GM23338 (cell line): ENCODE results near the gene PHACTR1. TPM values are rescaled to one million over a fixed set of nuclear protein-coding genes. Genes with fewer than 3 reads are reported as not detected.

Experiments used
- ATAC-seq: fragments of 200-7000 bp; cut with Tn5 transposase; 3 replicates; pipeline ENCODE4 v1.9.1; 2020
- DNase-seq: peaks from one replicate; pipeline ENCODE4 v3.0.0-alpha.2; 2015; ENCODE audit warnings: low spot score
- H2AFZ ChIP-seq: fragments of 200-600 bp; sonication (generic); 2 replicates; pipeline ENCODE4 v1.8.0; 2016; ENCODE audit warnings: antibody characterized with exemption, mild to moderate bottlenecking, moderate library complexity
- H3F3A ChIP-seq: fragments of 200-600 bp; sonication (generic); replicated peaks from 2 replicates; pipeline ENCODE4 v1.8.0; 2017; ENCODE audit warnings: antibody characterized with exemption, mixed run types, low read depth
- H3K27ac ChIP-seq: fragments of 200-600 bp; sonication (generic); 2 replicates; pipeline ENCODE4 v1.6.1; 2016; ENCODE audit warnings: low read depth
- H3K27me3 ChIP-seq: fragments of 200-600 bp; sonication (generic); 2 replicates; pipeline ENCODE4 v1.8.0; 2016; ENCODE audit warnings: mild to moderate bottlenecking, mixed run types, moderate library complexity; ENCODE audit not compliant: insufficient read depth
- H3K36me3 ChIP-seq: fragments of 200-600 bp; sonication (generic); 2 replicates; pipeline ENCODE4 v1.8.0; 2016; ENCODE audit warnings: mild to moderate bottlenecking; ENCODE audit not compliant: insufficient read depth
- H3K4me1 ChIP-seq: fragments of 200-600 bp; sonication (generic); 2 replicates; pipeline ENCODE4 v1.8.0; 2016; ENCODE audit warnings: mild to moderate bottlenecking, moderate library complexity; ENCODE audit not compliant: insufficient read depth
- H3K4me2 ChIP-seq: fragments of 200-600 bp; sonication (generic); 2 replicates; pipeline ENCODE4 v1.7.1; 2017; ENCODE audit warnings: mixed run types
- H3K4me3 ChIP-seq: fragments of 200-600 bp; sonication (generic); 2 replicates; pipeline ENCODE4 v1.6.1; 2016; ENCODE audit warnings: mixed run types
- H3K79me2 ChIP-seq: fragments of 200-600 bp; sonication (generic); replicated peaks from 2 replicates; pipeline ENCODE4 v1.8.0; 2017; ENCODE audit warnings: mild to moderate bottlenecking; ENCODE audit not compliant: insufficient read depth
- H3K9me2 ChIP-seq: fragments of 200-600 bp; sonication (generic); 2 replicates; pipeline ENCODE4 v1.8.0; 2017; ENCODE audit not compliant: insufficient read depth
- H4K20me1 ChIP-seq: fragments of 200-600 bp; sonication (generic); replicated peaks from 2 replicates; pipeline ENCODE4 v1.8.0; 2017; ENCODE audit warnings: mild to moderate bottlenecking; ENCODE audit not compliant: insufficient read depth
- H3K27ac Mint-ChIP-seq: 2 replicates; pipeline ENCODE4 v1.8.0; 2020; ENCODE audit warnings: inconsistent platforms, mild to moderate bottlenecking, moderate library complexity, mixed read lengths
- H3K27me3 Mint-ChIP-seq: 3 replicates; pipeline ENCODE4 v1.8.0; 2022; ENCODE audit warnings: low read depth, mild to moderate bottlenecking, moderate library complexity, mixed read lengths, inconsistent platforms; ENCODE audit not compliant: insufficient read depth, poor library complexity
- H3K36me3 Mint-ChIP-seq: 3 replicates; pipeline ENCODE4 v1.8.0; 2021; ENCODE audit warnings: low read depth, mild to moderate bottlenecking, inconsistent platforms, moderate library complexity, mixed read lengths
- H3K4me1 Mint-ChIP-seq: 3 replicates; pipeline ENCODE4 v1.8.0; 2020; ENCODE audit warnings: mild to moderate bottlenecking, inconsistent platforms, mixed read lengths
- H3K4me3 Mint-ChIP-seq: 3 replicates; pipeline ENCODE4 v1.8.0; 2021; ENCODE audit warnings: moderate library complexity, mild to moderate bottlenecking, inconsistent platforms, mixed read lengths
- H3K9me3 Mint-ChIP-seq: 3 replicates; pipeline ENCODE4 v1.8.0; 2020; ENCODE audit warnings: moderate library complexity, mild to moderate bottlenecking, inconsistent platforms, mixed read lengths
- CREB1 ChIP-seq: fragments of 250-450 bp; sonication (Bioruptor Pico); IDR thresholded peaks from 2 replicates; pipeline ENCODE4 v1.5.0; 2020; ENCODE audit warnings: low read depth, mild to moderate bottlenecking, moderate library complexity
- CTCF ChIP-seq, 2 experiments: fragments of 200-600 bp in 1 of 2; sonication (generic) in 1 of 2; conservative IDR thresholded peaks; 2 replicates each; pipeline versions ENCODE4 v1.5.1 to v1.6.1; 2016 to 2017; ENCODE audit warnings: antibody characterized with exemption in 2 of 2, low read depth in 2 of 2, mild to moderate bottlenecking in 2 of 2, moderate library complexity in 1 of 2
- EZH2 ChIP-seq: fragments of 200-600 bp; sonication (generic); IDR thresholded peaks from one replicate; pipeline ENCODE4 v1.8.0; 2017; ENCODE audit warnings: antibody characterized with exemption, mild to moderate bottlenecking, low read depth; ENCODE audit not compliant: unreplicated experiment
- EZH2phosphoT487 ChIP-seq: fragments of 200-600 bp; sonication (generic); IDR thresholded peaks from one replicate; pipeline ENCODE4 v1.8.1; 2018; ENCODE audit warnings: antibody characterized with exemption; ENCODE audit not compliant: unreplicated experiment
- JUNB ChIP-seq: IDR thresholded peaks from one replicate; pipeline ENCODE4 v1.6.1; 2016; ENCODE audit warnings: antibody characterized with exemption; ENCODE audit not compliant: unreplicated experiment
- NANOG ChIP-seq: IDR thresholded peaks from 2 replicates; pipeline ENCODE4 v1.6.1; 2016; ENCODE audit warnings: antibody characterized with exemption, borderline replicate concordance
- STAT1 ChIP-seq: IDR thresholded peaks from one replicate; pipeline ENCODE4 v1.6.1; 2016; ENCODE audit warnings: antibody characterized with exemption; ENCODE audit not compliant: unreplicated experiment
- ZNF114 ChIP-seq: fragments of 250-450 bp; sonication (Bioruptor Pico); IDR thresholded peaks from 2 replicates; pipeline ENCODE4 v1.5.0; 2020; ENCODE audit warnings: mild to moderate bottlenecking, moderate library complexity
- ZNF331 ChIP-seq: fragments of 250-450 bp; sonication (Bioruptor Pico); IDR thresholded peaks from 2 replicates; pipeline ENCODE4 v1.5.0; 2020; ENCODE audit warnings: low read depth, mild to moderate bottlenecking, moderate library complexity
- ZNF462 ChIP-seq: fragments of 250-450 bp; sonication (Bioruptor Pico); IDR thresholded peaks from 2 replicates; pipeline ENCODE4 v1.5.0; 2020; ENCODE audit warnings: mild to moderate bottlenecking, moderate library complexity
- polyA plus RNA-seq: library from polyadenylated mRNA; unstranded; fragments of >200 nt; fragmentation: Nextera tagmentation; extraction: Ambion mirVana; gene quantifications from 2 replicates; pipeline ENCODE4 v1.2.1, GENCODE V29; 2016
- total RNA-seq: library from RNA; depleted of rRNA; stranded (reverse); fragments of >200 nt; shearing (Covaris generic); gene quantifications from 2 replicates; pipeline ENCODE4 v1.2.3, GENCODE V29; 2014
- TF ChIP-seq, protein P1 (sequence below): IDR thresholded peaks from 2 replicates; pipeline ENCODE4 v1.6.1; 2016; ENCODE audit warnings: antibody characterized with exemption

Gene PHACTR1
- total and polyA plus RNA-seq, 2 experiments from 2014 or later, result 5.9 to 19.3 TPM

- DNase-seq (no peak), ATAC-seq (no peak)
- Histone ChIP-seq H2AFZ (no peak overlapping the region), H3K27me3 (no peaks in the 10 kb centered on the region), H3K27ac (no peak overlapping the region), H3K79me2 (no peaks in the 10 kb centered on the region), H3K36me3 (no peaks in the 10 kb centered on the region), H3K9me2 (no peaks in the 10 kb centered on the region), H3F3A (no peaks in the 10 kb centered on the region), H3K4me3 (no peak overlapping the region), H4K20me1 (no peaks in the 10 kb centered on the region), H3K4me2 (no peak overlapping the region), H3K4me1 (no peaks in the 10 kb centered on the region)
- H3K4me3 Mint-ChIP-seq, result no peak overlapping the region
- H3K9me3 Mint-ChIP-seq, result no peaks in the 10 kb centered on the region
- no peaks in the 10 kb centered on the region for H3K36me3 Mint-ChIP-seq
- H3K27me3 Mint-ChIP-seq, result no peaks in the 10 kb centered on the region
- peaks cover 14% of the 10 kb centered on the region for H3K4me1 Mint-ChIP-seq
- TF ChIP-seq CTCF (conservative IDR thresholded peaks at IDR 0.05; ENCODE audit: low read depth in 2 of 2), result no peak
- no peak for TF ChIP-seq EZH2phosphoT487
- no peak for TF ChIP-seq CREB1 (CRISPR knock-in tag)
- no peak for TF ChIP-seq JUNB
- TF ChIP-seq NANOG, result no peak
- no peak for TF ChIP-seq EZH2
- no peak for TF ChIP-seq ZNF331 (CRISPR knock-in tag)
- TF ChIP-seq, protein P1, sequence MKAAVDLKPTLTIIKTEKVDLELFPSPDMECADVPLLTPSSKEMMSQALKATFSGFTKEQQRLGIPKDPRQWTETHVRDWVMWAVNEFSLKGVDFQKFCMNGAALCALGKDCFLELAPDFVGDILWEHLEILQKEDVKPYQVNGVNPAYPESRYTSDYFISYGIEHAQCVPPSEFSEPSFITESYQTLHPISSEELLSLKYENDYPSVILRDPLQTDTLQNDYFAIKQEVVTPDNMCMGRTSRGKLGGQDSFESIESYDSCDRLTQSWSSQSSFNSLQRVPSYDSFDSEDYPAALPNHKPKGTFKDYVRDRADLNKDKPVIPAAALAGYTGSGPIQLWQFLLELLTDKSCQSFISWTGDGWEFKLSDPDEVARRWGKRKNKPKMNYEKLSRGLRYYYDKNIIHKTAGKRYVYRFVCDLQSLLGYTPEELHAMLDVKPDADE, result no peak
- TF ChIP-seq ZNF114 (CRISPR knock-in tag), result no peak
- TF ChIP-seq STAT1, result no peak
- TF ChIP-seq ZNF462 (CRISPR knock-in tag), result no peak
- no peak overlapping the region for H3K27ac Mint-ChIP-seq
These were observed 386.6 kb downstream of the PHACTR1 start for GRCh38 chr6:13103169-13103568.
